OCI-LY3 (cell line): ENCODE measurements around the gene CCDC32.

Experiments
- H2AFZ ChIP-seq: fragments of 200-600, 300-600 bp; shearing (Covaris generic); 2 replicates; pipeline ENCODE4 v1.6.0; 2014; ENCODE audit warnings: antibody characterized with exemption, low read depth, low read length
- H3K27ac ChIP-seq: fragments of 200-600, 300-600 bp; sonication (generic); 2 replicates; pipeline ENCODE4 v1.5.1; 2014; ENCODE audit warnings: mild to moderate bottlenecking, low read length, moderate library complexity, mixed read lengths
- H3K27me3 ChIP-seq: fragments of 200-600, 300-600 bp; sonication (generic); 2 replicates; pipeline ENCODE4 v1.6.1; 2014; ENCODE audit warnings: low read depth, low read length, mixed read lengths
- H3K36me3 ChIP-seq: fragments of 200-600, 300-600 bp; sonication (generic); replicated peaks from 2 replicates; pipeline ENCODE3; 2014; ENCODE audit warnings: low read depth, low read length, mixed read lengths
- H3K4me1 ChIP-seq: fragments of 300-600, 200-600 bp; sonication (generic); 2 replicates; pipeline ENCODE4 v1.6.1; 2014; ENCODE audit warnings: low read length, mixed read lengths
- H3K4me2 ChIP-seq: fragments of 200-600, 300-600 bp; sonication (generic); 2 replicates; pipeline ENCODE4 v1.6.1; 2014; ENCODE audit warnings: low read length, mixed read lengths
- H3K4me3 ChIP-seq: fragments of 300-600, 200-600 bp; sonication (generic); 2 replicates; pipeline ENCODE4 v1.5.1; 2014; ENCODE audit warnings: antibody characterized with exemption, mild to moderate bottlenecking, low read length, moderate library complexity
- H3K79me2 ChIP-seq: fragments of 300-600, 200-600 bp; shearing (Covaris generic); 2 replicates; pipeline ENCODE4 v1.6.1; 2014; ENCODE audit warnings: mild to moderate bottlenecking, low read length, mixed read lengths
- H3K9ac ChIP-seq: fragments of 300-600, 200-600 bp; shearing (Covaris generic); 2 replicates; pipeline ENCODE4 v1.6.0; 2014; ENCODE audit warnings: mild to moderate bottlenecking, low read length, moderate library complexity
- H3K9me3 ChIP-seq: fragments of 200-600, 300-600 bp; shearing (Covaris generic); 2 replicates; pipeline ENCODE4 v1.6.1; 2014; ENCODE audit warnings: low read length, mixed read lengths; ENCODE audit not compliant: insufficient read depth
- H4K20me1 ChIP-seq: fragments of 200-600, 300-600 bp; sonication (generic); 2 replicates; pipeline ENCODE4 v1.6.1; 2016; ENCODE audit warnings: low read length, mixed read lengths; ENCODE audit not compliant: insufficient read depth
- CTCF ChIP-seq: fragments of 200-600, 300-600 bp; sonication (generic); IDR thresholded peaks from 2 replicates; pipeline ENCODE4 v1.5.1; 2014; ENCODE audit warnings: antibody characterized with exemption, low read length, low read depth
- EZH2phosphoT487 ChIP-seq: fragments of 200-600 bp; shearing (Covaris generic); IDR thresholded peaks from 2 replicates; pipeline ENCODE4 v1.6.1; 2018; ENCODE audit warnings: antibody characterized with exemption, mixed run types, low read depth

CCDC32 gene

GRCh38 chr15:40543082-40543481 is 21.8 kb downstream of the CCDC32 start:
- Histone ChIP-seq H3K4me1 (peaks cover 33% of the 10 kb centered on the region), H3K27ac (no peak overlapping the region), H3K9ac (no peak overlapping the region), H3K79me2 (no peaks in the 10 kb centered on the region), H3K4me2 (peak overlapping the region; percentile 45), H2AFZ (no peak overlapping the region), H3K9me3 (no peaks in the 10 kb centered on the region), H4K20me1 (no peaks in the 10 kb centered on the region), H3K27me3 (no peaks in the 10 kb centered on the region), H3K4me3 (0 out of 2 replicates have a peak overlapping the region, but pooled peaks have one; percentile 13), H3K36me3 (peaks cover under 1% of the 10 kb centered on the region)
- TF ChIP-seq EZH2phosphoT487 (no peak), CTCF (no peak)

- H3K36me3 ChIP-seq: no peaks in the 10 kb centered on the region
- H3K9ac ChIP-seq: no peak overlapping the region
- H4K20me1 ChIP-seq: no peaks in the 10 kb centered on the region
- no peaks in the 10 kb centered on the region for H3K27me3 ChIP-seq
- no peaks in the 10 kb centered on the region for H3K9me3 ChIP-seq
- no peak overlapping the region for H3K4me3 ChIP-seq
- H3K79me2 ChIP-seq: no peaks in the 10 kb centered on the region
- no peak overlapping the region for H3K4me2 ChIP-seq
- TF ChIP-seq CTCF: no peak
- TF ChIP-seq EZH2phosphoT487: no peak
- no peak overlapping the region for H2AFZ ChIP-seq
- H3K27ac ChIP-seq: no peak overlapping the region
- H3K4me1 ChIP-seq: peaks cover 25% of the 10 kb centered on the region
Measured at GRCh38 chr15:40538976-40539375, 25.9 kb downstream of the CCDC32 start.

- no peaks in the 10 kb centered on the region for H3K9me3 ChIP-seq
- H3K4me3 ChIP-seq: no peak overlapping the region
- H3K36me3 ChIP-seq: no peaks in the 10 kb centered on the region
- H4K20me1 ChIP-seq: no peaks in the 10 kb centered on the region
- no peak for TF ChIP-seq EZH2phosphoT487
- no peak for TF ChIP-seq CTCF
- H3K4me2 ChIP-seq: no peak overlapping the region
- H3K79me2 ChIP-seq: no peaks in the 10 kb centered on the region
- H3K4me1 ChIP-seq: peaks cover 4% of the 10 kb centered on the region; the same call in 1 of the 2 replicates
- no peak overlapping the region for H3K9ac ChIP-seq
- no peaks in the 10 kb centered on the region for H3K27me3 ChIP-seq
- no peak overlapping the region for H3K27ac ChIP-seq
- H2AFZ ChIP-seq: no peak overlapping the region
Measured at GRCh38 chr15:40536501-40536900, 28.3 kb downstream of the CCDC32 start.

GRCh38 chr15:40534371-40534770 is 30.5 kb downstream of the CCDC32 start:
- H3K9me3 ChIP-seq: no peaks in the 10 kb centered on the region
- no peak overlapping the region for H3K9ac ChIP-seq
- peaks cover 4% of the 10 kb centered on the region; the same call in 1 of the 2 replicates for H3K4me1 ChIP-seq
- no peaks in the 10 kb centered on the region for H3K36me3 ChIP-seq
- H2AFZ ChIP-seq: no peak overlapping the region
- no peaks in the 10 kb centered on the region for H3K79me2 ChIP-seq
- TF ChIP-seq EZH2phosphoT487 (no peak), CTCF (no peak)
- no peaks in the 10 kb centered on the region for H3K27me3 ChIP-seq
- H4K20me1 ChIP-seq: no peaks in the 10 kb centered on the region
- H3K4me2 ChIP-seq: no peak overlapping the region
- H3K27ac ChIP-seq: no peak overlapping the region
- no peak overlapping the region for H3K4me3 ChIP-seq
